Brain microvascular endothelial cell (primary cell): ENCODE measurements around the gene TRA2B.

Experiments
- DNase-seq: peaks from one replicate; pipeline ENCODE4 v3.0.0-alpha.2; 2020
- H3K27ac ChIP-seq: fragments of 250-450 bp; sonication (Bioruptor Pico); 2 replicates; pipeline ENCODE4 v1.5.1; 2020; ENCODE audit warnings: mild to moderate bottlenecking, moderate library complexity
- H3K27me3 ChIP-seq: fragments of 250-450 bp; sonication (Bioruptor Pico); replicated peaks from 2 replicates; pipeline ENCODE4 v1.5.1; 2020; ENCODE audit warnings: mild to moderate bottlenecking
- H3K36me3 ChIP-seq: fragments of 250-450 bp; sonication (Bioruptor Pico); replicated peaks from 2 replicates; pipeline ENCODE4 v1.5.1; 2020; ENCODE audit warnings: mild to moderate bottlenecking
- H3K4me3 ChIP-seq: 2 replicates; pipeline ENCODE4 v1.5.1; 2011; ENCODE audit warnings: low read depth, mild to moderate bottlenecking, control low read depth, low read length, moderate library complexity
- in situ Hi-C: cut with HindIII; loops from 2 replicates; pipeline ENCODE4 v1.10.0; 2017; ENCODE audit warnings: low sequenced_read_pairs, low pct_ligation_motif_present
- TF ChIP-seq, protein P1 (sequence below): IDR thresholded peaks from 2 replicates; pipeline ENCODE4 v1.5.1; 2011; ENCODE audit warnings: low read depth, mild to moderate bottlenecking, moderate library complexity, low read length, control low read depth, inconsistent platforms; ENCODE audit errors: missing control alignments

Gene TRA2B

DNA sequence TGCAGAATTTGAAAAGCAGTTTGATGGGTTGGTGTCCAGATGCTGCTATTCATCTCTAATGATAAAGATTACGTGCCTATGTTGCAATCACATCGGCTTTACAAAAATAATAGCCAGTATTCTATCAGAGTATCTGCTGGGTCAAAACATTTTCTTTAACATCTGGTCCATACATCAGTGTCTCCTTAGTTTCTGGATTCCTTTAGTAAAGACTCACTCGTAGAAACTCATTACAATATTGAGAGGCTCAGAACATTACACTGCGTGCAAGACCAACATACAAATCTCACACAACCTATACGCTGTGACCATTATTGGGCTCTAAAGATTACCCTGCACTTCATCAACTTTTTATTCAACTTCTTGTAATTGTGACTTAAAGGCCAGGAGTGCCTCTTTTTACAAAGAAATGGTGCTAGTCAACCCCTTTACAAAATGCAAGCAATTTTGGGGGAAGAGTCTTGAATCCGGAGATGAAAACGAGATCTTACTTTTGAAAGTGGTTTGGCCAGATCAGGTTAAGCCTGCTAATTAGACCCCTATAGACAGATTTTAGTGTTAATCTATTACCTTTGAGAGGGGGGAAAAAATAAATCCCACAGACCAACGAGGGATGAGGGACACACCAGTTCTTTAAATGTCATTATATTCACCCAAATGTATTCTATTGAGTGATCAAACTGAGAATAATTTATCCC, 2.9 kb downstream of the TRA2B start:
- no peaks in the 10 kb centered on the region for H3K27me3 ChIP-seq
- peaks cover 12% of the 10 kb centered on the region for H3K36me3 ChIP-seq
- H3K27ac ChIP-seq, result no peak overlapping the region
- in situ Hi-C loops, result no loop called here
- H3K4me3 ChIP-seq, result peak overlapping the region; percentile 100
- DNase-seq, result no peak
- TF ChIP-seq, protein P1, sequence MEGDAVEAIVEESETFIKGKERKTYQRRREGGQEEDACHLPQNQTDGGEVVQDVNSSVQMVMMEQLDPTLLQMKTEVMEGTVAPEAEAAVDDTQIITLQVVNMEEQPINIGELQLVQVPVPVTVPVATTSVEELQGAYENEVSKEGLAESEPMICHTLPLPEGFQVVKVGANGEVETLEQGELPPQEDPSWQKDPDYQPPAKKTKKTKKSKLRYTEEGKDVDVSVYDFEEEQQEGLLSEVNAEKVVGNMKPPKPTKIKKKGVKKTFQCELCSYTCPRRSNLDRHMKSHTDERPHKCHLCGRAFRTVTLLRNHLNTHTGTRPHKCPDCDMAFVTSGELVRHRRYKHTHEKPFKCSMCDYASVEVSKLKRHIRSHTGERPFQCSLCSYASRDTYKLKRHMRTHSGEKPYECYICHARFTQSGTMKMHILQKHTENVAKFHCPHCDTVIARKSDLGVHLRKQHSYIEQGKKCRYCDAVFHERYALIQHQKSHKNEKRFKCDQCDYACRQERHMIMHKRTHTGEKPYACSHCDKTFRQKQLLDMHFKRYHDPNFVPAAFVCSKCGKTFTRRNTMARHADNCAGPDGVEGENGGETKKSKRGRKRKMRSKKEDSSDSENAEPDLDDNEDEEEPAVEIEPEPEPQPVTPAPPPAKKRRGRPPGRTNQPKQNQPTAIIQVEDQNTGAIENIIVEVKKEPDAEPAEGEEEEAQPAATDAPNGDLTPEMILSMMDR, result no peak

DNA sequence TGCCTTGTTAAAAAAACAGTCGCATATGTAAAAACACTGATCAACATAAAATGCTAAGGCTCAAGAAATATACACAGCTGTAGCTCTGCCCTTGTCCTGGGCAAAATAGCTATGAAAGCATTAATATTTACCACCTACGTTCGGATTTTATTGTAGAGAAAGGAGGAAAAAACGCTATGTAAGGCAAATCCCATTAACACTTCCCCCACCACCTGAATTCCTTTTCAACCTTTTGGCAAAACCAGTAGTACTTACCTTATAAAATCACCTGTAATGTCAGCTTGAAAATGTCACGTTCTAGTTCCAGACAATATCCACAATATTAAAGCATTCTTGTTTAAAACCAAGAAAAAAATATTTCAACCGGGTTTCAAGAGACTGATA, 3.6 kb downstream of the TRA2B start:
- peak overlapping the region; percentile 100 for H3K4me3 ChIP-seq
- H3K27me3 ChIP-seq, result no peaks in the 10 kb centered on the region
- TF ChIP-seq, protein P1, result no peak
- in situ Hi-C loops, result no loop called here
- DNase-seq, result no peak
- H3K36me3 ChIP-seq, result peaks cover 12% of the 10 kb centered on the region
- no peak overlapping the region for H3K27ac ChIP-seq

DNA sequence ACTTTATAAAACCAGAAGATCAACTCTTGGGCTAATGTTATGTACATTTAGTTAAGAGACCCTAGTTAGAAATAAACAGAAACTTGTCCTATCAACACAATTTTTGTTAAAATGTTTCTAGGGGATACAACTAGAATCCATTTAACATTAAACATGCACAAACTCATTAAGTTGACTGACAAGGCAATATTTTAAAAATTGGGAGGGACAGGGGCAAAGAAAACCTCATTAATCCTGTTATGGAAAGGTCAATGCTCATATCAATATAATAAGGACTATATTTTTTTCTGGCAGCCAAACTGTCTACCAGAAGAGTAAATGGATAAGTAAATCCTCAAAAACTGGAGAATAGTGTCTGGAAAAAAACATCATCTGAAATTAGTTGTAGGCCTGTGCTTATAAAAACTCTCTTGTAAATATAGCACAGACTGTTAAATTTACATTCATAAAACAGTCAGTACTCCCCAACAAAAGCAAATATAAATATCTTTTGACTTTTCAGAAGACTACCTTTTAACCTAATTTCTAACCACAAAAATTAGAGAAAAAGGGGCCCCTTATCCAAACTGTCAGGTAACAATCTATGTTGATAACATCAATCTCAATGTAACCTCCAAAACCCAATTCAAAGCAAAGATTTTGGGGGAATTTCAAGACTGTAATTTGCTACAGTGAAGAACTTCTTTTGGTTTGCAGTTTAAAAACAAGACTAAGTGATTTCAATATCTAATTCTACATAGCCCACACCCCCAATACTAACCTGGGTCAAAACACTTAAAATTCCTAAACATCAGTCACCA, 4.2 kb downstream of the TRA2B start:
- no peak for DNase-seq
- Histone ChIP-seq H3K27me3 (no peaks in the 10 kb centered on the region), H3K4me3 (peak overlapping the region; percentile 100), H3K27ac (no peak overlapping the region), H3K36me3 (peaks cover 12% of the 10 kb centered on the region)
- TF ChIP-seq, protein P1, result no peak
- in situ Hi-C loops, result no loop called here

DNA sequence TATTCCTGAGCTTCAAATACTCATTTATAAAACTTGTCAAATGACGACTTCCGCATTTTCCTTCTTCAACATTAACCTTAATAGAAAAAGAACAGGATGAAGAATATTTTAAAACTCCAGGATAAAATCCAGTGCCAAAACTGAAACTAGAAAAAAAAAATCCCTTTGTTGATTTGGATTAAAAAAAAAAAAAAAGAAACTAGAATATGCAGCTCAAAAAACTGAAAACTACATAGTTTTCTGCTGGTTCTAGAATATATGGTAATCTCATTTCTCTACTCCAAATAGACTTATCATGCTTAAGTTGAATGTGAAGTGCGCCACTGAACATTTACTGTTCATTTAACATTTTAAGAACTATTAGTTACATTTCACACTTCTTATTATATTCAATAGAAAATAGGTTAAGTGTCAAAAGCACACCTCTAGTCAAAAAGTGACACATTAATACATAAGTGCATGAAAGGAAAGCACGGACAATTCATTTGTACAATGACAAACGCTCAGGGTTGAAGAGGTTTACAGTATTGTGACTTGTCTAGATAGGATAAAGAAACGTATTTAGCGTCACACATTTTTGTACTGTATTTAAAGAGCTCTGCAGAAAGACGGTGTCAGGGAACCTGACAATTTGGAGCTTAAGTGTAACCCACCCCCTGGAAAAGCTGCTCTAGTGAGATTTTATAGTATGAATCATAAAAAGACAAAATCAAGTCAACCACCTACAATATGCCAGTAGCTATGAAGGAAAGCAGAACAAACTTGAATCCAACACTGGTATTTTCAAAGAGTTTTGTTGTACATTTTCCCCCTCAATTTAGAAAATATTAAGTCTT, 5.8 kb downstream of the TRA2B start:
- Histone ChIP-seq H3K27ac (no peak overlapping the region), H3K36me3 (peaks cover 7% of the 10 kb centered on the region), H3K27me3 (no peaks in the 10 kb centered on the region), H3K4me3 (peak overlapping the region; percentile 32)
- DNase-seq, result no peak
- TF ChIP-seq, protein P1, result no peak
- in situ Hi-C loops, result no loop called here

DNA sequence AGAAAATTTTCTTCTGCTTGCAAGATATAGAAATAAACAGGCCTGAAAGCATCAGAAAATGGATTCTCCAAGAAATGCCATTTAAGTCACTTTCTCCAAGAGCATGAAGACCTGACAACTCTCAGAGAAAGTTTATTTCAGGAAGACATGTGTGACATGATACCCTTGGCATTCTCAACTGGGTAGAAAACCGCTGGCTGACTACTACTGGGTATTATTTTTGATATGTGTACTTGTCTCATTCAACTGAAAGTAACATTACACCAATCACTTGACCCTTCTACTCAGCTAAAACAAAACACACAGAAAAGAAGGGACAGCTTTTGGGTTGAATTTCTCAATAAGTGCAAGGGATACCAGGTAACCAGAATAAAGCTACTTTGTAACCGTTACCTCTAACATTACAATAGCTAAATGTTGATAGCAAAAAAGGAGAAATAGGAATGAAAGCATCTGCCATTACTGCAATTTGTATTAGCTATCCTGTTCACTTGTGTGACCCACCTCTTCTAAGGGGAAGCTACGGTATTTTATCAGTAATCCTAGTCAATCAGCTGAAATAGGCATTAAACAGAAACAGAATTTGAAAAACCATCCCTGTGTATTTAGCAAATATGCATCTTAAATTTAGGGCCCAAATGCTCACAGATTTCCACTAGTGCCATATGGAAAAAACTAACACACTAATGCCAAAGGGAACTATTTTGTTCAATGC, 7.3 kb downstream of the TRA2B start:
- Histone ChIP-seq H3K4me3 (peak overlapping the region; percentile 21), H3K27ac (no peak overlapping the region)

More for the DNA sequence above, 7.3 kb downstream of the TRA2B start:
- TF ChIP-seq, protein P1, result no peak
- Histone ChIP-seq H3K27me3 (no peaks in the 10 kb centered on the region), H3K36me3 (peaks cover 13% of the 10 kb centered on the region)
- in situ Hi-C loops, result no loop called here
- peak; percentile 31 for DNase-seq
